GM21723 (cell line): ENCODE results near the gene ZDHHC11.
"Not testable (repeated sequence)": the region's sequence is repeated elsewhere in the genome, so short reads cannot be mapped to it uniquely, and the experiment has no call there.

ENCODE experiments used
- ATAC-seq: cut with Tn5 transposase; IDR thresholded peaks from one replicate; pipeline ENCODE4 v1.9.1; 2021; ENCODE audit warnings: mild to moderate bottlenecking, moderate library complexity; ENCODE audit not compliant: unreplicated experiment

Gene ZDHHC11

DNA sequence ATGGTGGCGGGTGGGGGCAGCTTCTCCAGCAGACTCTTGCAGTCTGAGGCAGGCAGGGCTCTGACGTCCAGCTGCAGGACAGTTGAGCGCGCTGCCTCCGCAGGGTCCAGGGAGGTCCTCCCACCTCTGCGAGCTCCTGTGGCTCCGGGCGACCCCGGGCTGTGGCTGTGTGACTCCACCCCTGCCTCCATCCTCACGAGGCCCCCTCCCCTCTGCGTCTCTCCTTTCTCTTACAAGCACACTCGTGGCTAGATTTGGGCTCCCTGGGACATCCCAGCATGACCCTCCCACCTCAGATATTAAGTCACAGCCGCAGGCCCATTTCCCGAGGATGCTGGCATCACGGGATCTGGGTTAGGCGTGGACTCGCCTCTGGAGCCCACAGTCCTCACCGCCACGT, 100.6 kb downstream of the ZDHHC11 start:
- not testable (repeated sequence) for ATAC-seq

DNA sequence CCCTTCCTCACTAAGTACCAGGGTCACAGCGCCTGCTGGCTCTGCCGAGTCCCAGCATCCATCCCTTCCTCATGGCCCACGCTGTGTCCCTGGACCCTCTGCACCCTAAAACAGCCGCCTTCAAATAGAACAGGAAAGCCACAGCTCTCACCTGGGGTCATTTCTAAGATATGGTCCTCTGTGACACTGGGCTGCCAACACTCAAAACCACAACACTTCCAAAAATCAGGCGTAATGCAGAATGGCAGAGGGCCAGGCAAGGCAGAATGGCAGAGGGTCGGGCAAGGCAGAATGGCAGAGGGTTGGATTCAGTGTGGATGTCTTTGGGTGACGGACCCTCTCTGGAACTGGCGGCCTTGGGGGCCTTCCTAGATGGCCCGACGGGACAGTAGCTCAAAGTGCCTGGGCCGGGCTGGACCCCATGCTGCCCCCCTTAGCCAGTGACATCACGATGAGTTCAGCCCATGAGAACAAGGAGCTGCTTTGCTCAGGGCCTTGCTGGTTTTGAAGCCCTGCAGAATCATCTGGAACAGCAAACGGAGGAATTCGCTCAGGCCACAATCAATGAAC, 101.6 kb downstream of the ZDHHC11 start:
- ATAC-seq: no peak

DNA sequence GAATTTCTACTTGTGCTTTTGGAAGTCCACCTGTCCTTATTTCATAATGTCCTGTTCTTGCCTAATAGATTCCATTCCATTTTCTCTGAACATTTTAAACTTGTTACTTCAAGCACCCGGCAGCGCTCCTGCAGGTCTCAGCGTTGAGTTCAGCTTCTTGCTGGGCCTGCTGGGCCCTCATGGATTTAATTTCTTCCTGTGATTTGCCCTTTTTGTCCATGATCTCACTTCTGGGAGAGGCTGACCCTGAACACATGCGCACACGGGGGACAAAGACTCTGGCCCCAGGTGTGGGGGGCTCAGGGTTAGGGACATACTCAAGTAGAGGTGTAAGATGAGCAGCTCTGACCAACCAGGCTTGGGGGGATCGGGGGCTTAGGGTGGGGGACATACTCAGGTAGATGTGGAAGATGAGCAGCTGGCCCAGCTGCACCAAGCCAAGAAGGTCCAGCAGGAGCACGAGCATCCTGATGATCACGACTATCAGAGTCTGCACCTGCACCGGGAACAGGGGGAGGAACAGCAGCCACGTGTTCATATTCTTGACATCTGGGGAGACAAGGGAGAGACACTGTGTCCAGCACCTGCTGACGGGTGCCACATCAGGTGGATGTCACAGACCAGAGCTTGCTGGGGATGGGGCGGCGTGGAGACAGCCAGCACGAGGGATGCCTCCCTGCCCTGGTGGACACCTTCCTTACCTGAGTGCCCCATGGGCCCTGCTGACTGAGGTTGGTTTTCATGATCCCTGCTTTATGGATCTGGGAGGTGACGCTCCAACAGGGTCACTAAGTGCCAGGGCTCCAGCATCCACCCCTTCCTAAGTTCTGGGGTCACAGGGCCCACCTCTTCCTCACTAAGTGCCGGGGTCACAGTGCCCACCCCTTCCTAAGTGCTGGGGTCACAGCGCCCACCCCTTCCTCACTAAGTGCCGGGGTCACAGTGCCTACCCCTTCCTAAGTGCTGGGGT, 102.5 kb downstream of the ZDHHC11 start:
- not testable (repeated sequence) for ATAC-seq

DNA sequence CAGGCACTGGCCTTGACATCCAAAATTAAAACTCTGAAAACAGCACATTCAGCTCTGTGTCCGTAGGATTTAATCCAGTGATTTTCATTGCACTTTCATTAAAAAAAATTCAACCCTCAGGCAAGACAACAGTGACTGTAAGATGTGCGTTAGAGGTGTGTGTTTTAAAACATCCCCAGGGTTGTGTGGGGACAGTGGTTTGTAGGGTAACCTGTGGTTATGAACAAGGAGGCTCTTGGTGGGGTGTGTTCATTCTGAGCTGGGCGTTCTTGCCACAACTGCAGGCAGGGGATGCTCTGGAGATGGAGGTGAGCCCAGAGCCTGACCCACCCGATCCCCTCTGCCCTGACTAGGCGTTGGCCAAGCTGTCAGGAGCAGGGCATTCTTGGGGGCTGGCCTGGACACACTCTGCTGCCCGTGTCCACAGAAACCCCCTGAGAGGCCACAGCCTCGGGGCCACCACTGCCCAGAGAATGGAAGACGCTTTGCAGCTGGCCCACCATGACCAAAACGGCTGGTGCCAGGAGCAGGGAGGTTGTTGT, 103.4 kb downstream of the ZDHHC11 start:
- not testable (repeated sequence) for ATAC-seq

DNA sequence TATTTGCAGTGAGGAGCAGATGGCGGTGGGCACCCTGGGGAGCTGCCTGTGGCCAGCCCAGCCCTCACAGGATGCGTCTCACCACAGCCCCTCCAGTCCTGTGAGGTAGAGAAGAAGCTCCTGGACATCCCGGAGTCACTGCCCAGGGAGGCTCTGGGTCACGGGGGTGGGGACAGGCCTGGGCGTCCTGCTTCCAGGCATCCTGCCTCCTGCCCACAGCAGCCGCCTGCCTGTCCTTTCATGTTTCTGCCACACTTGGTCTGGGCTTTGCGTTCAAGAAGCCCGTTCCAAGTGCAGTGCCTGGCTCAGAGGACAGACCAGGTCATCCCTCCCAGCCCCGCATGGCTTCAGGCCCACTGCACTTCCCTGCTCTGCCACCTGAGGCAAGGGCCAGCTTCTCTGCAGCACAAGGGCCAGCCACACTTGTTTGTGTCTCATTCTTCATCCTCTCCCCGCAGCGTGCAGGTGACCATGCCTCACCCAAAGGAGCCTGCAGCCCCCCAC, 104.5 kb downstream of the ZDHHC11 start:
- no peak for ATAC-seq
